Fibroblast of the conjunctiva (primary cell): ENCODE results near the gene GLO1.
"Not testable (repeated sequence)": the region's sequence is repeated elsewhere in the genome, so short reads cannot be mapped to it uniquely, and the experiment has no call there.

Experiments
- DNase-seq: peaks from one replicate; pipeline ENCODE4 v3.0.0-alpha.2; 2010; ENCODE audit warnings: low read depth

The GLO1 gene

DNA sequence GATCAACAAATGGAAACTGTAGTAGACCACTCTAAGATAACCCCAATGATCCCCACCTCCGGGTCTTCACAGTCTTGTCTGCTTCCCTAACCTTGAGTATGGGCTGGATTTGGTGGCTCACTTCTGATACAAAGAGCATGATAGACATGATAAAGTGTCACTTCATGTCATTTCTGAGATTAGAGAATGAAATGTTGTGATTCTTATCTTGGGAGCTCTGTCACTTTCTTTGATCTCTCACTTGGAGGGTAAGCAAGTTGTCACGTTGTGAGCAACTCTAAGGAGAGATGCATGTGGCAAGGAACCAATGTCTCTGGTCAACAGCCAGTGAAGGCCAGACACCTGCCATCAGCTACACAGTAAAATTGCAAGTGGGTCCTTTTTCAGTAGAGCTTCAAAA, 3.0 kb upstream of the GLO1 start:
- DNase-seq, result no peak

DNA sequence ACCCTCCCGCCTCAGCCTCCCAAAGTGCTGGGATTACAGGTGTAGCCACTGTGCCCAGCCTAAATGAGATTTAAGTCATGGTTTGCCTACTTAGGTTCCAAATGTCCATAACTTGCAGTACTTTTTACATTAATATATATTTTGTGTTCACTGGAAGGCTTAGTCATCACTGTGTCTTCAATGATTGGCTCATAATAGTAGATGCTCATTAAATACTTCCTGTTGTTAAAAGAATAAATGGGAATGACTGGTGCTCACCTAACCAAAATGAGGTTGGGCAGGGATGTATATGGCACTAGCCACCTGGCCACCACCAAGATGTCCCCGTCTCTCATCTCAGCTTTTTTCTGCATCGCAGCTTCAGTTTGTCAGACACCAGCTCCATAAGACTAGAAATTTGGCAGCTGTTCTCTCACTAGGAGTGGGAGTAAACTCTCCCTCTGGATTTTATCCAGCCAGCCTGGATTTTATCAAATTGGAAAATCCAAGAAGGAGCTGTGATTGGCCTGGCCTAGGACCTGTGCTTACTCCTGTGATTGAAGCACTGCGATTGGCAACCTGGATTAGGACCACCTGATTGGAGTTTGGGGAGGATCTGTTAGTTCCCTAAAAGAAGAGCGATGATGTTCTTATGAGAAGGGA, 1.1 kb upstream of the GLO1 start:
- DNase-seq, result no peak

DNA sequence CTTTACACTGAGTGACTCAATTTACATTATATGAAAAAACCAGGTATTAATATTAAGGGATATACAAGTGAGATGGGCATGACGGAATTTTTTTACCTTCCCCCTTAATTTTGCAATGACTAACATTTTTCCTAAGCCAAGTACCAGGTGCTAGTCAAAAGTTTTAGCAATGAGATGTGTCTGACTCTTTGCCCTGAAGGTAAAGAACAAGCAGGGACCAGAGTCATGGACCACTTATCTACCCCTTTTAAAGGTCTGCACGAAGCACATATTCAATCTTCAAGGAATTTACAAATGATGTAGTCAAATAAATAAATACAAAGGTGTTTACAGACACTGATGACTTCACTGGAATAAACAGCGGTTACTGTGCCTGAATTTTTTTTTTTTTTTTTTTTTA, 1.4 kb downstream of the GLO1 start:
- DNase-seq, result no peak

DNA sequence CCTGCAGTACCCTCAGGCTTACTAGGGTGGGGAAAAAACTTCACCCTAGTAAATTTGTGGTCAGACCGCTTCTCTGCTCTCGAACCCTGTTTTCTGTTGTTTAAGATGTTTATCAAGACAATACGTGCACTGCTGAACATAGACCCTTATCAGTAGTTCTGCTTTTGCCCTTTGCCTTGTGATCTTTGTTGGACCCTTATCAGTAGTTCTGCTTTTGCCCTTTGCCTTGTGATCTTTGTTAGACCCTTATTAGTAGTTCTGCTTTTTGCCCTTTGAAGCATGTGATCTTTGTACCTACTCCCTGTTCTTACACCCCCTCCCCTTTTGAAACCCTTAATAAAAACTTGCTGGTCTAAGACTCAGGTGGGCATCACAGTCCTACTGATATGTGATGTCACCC, 3.2 kb downstream of the GLO1 start:
- DNase-seq, result not testable (repeated sequence)

DNA sequence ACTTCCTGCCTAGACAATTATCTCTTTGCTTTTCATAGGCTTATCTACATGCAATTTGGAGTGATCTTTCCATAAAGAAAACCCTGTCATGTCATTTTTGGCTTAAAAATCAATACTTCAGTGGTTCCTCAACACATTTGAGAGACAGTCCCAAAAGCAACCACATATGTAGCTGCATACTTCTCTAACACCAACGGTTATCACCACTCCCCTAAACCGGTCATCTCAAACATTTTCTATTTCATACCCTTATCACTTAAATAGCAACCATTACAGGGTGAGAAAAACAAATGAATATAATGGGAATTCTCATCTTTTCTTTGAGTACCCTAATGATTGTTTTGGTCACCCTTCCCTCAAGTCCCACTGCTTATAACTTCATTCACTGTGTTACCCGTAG, 5.1 kb downstream of the GLO1 start:
- DNase-seq, result no peak

DNA sequence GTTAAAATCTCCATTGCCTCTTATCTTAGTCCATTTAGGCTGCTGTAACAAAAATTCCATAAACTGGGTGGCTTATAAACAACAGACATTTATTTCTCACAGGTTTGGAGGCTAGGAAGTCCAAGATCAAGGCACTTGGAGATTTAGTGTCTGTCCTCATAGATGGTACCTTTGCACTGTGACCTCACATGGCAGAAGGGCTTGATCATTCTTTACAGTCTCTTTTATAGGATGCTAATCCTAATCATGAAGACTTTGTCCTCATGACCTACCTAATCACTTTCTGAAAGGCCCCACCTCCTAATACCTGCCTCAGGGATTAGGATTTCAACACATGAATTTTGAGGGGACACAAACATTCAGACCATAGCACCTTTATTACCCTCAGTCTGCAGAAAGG, 6.6 kb downstream of the GLO1 start:
- DNase-seq, result no peak

DNA sequence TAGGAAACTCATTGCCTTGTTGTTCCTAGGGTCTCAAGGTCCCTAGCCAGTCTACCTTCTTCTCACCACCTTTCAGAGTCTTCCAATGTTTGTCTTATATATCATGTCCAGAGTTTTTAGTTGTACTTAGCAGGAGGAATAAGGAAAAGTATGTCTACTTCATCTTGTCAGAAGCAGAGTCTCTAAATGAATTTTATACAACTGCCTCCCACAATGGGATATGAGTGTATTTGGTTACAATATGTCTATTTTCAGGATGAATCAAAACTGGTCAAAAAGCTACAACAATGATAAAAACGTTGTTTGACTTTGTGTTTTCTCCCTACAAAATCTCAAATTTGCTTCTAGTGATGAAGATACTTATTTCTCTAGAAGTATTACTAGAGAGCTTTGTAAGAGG, 7.0 kb downstream of the GLO1 start:
- DNase-seq, result no peak

DNA sequence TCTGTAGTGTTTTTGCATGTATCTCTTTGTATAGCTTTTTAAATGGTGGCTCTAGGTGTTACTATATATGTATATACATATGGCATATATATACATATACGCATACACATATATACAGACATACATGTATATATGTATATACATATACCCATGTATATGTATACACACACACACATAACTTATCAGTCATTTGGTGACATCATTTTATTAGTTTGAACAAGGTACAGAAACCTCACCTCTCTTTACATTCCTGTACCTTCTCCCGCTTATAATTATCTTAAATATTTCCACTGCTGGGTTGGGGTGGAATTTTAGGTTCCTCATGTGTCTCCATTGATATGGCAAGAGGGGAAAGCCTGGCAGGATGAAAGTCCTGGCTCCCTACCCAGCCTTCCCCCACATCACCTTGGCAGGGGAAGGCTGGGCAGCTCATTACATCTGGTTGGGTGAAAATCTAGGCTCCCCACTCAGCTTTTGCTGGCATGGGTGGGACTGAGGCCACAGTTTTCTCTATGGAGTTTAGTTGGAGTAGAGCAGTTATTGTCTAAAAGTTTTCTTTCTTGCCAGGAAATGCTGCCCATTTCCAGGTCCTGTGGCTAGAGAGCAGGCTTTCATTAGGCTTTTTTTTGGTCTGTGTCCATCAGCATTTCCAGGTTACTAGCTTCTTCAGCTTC, 7.6 kb downstream of the GLO1 start:
- DNase-seq, result no peak

DNA sequence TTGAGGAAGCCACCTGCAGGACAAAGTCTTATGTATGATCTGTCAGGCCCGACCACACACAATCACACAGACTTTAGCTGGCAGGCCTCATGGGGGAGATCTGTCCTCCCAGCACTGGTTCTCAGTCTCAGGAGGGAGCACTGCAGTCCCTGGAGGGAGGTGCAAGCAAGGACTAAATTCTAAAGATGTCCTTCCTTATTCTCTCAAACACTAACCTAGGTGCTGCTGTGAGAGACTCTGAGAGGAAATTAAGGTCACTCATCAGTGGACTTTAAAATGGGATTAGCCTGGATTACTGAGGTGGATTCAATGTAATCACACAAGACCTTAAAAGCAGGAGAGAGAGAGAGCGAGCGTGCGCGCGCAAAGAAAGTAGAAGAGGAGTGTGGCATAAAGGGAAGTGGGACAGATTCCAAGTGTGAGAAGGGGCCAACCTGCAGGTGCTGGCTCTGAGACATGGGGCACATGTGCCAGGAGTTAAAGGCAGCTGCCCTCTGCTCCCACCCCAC, 14.3 kb downstream of the GLO1 start:
- no peak for DNase-seq

DNA sequence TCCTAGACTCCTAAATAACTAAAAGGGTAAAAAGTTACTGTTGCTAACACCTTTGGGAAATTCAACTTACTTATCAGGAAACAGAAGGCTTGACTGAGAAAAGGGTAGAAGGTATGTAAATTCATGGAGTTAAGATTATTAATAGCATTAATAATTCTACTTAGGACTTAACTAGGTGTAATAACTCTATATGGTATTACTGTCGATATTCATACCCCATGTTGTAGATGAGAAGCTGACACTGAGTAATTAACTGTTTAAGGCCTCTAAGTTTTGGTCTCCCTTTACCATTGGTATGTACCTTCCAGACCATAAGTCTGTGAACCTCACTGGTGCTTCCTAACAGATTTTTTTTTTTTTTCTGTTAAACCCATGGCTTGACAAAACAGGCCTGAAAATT, 15.4 kb downstream of the GLO1 start:
- DNase-seq, result no peak

DNA sequence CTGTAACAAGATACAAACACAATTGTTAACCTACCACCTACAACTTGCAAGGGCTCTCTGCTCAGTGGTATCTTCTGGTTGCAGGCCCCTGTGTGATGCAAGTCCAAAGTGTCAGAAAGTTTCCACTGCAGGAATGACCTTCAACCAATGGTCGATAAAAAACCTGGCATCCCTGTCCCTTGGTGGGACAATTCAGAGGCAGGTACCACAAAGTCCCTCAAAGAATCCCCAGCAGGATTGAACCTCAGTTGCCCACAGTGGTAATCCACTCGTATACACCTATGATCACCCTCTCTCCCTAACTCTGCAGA, 15.9 kb downstream of the GLO1 start:
- no peak for DNase-seq

DNA sequence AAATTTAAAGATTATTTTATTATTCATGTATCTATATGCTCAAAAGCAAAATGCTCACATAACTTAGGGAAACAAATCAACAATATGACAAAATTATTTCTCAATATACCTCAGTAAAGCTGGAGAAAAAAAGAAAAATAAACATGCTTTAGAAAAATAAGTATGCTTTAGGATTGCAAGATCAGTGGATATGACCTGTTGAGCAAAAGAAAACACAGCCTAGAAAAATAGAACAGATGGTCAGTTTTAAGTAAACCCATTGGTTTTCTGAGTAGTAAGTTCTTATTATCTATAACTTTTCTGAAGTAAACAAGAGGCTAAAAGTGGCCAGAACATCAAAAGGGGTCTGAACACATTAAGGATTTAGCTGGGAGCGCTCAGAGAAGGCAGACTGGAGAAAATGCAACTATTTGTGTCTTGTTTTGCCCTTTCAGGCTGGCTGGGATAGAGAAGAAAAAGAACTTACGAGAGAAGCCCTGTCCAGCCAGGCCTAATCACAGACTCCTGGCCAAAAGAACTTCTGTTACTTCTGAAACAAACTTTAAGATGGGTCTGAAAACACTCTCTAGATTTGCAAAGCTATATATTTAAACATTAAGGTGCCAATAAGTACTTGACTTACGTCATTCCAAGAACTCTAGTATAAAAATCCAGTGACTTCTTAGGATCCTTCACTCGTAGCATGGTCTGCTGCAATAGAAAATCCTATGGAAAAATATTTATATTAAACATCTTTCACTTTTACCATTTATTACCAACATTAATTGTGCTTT, 16.5 kb downstream of the GLO1 start:
- no peak for DNase-seq

DNA sequence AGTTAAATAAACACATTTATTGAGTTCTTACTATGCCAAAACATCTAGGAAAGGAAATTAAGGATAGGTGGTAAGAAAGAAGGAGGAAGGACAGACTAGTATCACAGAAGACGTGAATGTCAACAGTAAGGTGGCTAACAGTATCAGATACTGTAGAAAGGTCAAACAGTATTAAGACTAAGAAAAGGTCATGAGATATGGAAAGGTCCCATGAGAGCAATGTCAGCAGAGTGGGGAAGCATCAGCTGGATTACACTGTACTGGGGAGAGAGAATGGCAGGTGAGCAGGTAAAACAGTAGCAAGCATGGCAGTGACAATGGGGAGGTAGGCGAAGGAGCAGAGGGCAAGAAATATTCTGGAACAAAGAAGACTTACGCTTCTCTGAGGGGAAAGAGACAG, 18.0 kb downstream of the GLO1 start:
- no peak for DNase-seq

DNA sequence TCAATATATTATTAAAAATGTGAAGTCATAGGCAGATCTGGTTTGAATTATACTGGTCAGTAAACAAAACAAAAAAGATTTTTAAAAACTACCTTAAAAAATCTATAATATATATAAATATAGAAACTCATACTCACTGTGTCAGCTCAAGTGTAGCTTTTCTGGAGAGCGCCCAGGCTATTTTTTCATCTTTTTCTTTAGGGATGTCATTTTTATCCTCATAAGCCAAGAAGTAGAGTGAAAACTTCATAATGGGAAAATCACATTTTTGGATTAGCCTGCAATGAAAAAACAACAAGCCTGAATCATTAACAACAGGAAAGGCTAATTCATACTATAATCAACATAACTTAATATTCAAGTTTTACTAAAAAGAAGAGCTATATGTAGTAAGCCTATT, 18.7 kb downstream of the GLO1 start:
- DNase-seq, result no peak

DNA sequence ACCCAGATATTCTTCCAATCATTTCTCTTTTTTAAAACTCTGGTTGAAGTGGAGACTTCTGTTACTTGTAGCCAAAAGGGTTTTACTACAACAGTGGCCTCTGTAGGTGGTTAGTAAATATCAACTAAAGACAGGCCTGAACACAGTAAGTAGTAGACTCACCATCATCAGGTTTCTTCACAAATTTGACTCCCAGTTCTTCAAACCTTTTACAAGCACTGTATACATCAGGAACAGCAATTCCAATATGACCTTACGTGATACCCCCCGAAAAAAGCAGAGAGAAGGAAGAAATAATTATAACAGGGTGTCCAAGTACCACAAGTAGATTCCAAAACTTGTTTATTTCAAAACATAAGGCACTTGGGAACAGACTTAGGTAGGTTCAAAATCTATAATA, 21.1 kb downstream of the GLO1 start:
- DNase-seq, result no peak

DNA sequence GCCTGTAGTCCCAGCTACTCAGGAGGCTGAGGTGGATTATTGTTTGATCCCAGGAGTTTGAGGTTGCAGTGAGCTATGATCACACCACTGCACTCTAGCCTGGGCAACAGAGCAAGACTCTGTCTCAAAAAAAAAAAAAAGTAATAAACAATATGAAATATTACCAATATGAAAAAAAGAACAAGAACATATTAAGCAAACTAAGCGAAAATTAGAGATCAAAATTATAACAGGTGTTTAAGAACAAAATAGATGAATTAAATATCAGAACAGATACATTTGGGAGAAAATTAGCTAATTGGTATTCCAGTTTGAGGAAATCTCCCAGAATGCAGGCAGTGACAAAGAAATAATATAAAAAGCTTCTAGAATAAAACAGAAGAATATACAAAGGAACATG, 23.3 kb downstream of the GLO1 start:
- no peak for DNase-seq

DNA sequence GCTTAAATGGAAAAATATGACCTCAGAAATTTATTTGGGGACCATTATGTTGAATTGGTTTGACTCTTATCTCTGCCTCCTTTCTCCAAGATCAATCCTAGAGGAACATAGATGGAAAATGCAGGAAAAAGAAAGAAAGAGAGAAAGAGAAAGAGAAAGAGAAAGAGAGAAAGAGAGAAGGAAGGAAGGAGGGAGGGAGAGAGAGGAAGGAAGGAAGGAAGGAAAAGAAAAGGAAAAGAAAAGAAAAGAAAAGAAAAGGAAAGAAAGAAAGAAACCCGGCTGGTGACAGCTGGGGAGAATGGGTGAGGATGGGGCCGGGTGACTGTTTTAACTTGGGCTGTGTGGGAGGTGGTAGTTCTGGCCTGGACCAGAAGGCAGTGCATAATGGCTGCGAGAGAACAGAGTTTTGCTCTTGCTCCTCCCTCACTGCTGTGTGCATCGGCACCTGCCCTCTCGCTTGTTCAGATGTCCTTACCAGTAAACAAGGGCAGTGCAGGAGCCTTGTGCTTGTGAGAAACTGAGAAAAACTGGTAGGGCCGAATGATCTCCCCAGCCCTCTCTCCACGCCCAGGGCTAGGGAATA, 24.7 kb downstream of the GLO1 start:
- no peak for DNase-seq

DNA sequence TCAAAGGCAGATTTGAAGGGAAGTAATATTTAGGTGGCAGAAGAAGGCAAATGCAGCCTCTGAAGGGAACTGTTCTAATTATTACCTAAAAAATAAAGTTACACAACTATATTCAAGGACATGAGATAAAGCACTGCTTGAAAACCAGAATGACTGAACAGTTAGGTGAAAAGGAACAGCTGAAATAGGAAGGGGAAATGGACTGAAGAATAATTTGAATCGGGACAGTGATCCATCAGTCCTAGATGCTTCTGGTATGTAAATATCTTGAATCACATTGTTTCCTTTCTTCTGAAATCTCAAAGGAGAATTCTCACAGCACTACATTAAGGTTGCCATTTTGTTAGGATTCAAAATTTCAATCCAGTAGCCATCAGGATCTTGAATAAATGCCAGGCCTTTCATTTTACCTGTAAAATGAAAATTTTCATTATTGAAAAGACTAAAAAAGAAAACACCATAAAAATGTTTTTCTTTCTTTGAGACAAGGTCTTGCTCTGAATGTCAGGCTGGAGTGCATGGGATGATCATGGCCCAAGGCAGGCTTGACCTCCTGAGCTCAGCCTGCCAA, 25.9 kb downstream of the GLO1 start:
- DNase-seq, result no peak

DNA sequence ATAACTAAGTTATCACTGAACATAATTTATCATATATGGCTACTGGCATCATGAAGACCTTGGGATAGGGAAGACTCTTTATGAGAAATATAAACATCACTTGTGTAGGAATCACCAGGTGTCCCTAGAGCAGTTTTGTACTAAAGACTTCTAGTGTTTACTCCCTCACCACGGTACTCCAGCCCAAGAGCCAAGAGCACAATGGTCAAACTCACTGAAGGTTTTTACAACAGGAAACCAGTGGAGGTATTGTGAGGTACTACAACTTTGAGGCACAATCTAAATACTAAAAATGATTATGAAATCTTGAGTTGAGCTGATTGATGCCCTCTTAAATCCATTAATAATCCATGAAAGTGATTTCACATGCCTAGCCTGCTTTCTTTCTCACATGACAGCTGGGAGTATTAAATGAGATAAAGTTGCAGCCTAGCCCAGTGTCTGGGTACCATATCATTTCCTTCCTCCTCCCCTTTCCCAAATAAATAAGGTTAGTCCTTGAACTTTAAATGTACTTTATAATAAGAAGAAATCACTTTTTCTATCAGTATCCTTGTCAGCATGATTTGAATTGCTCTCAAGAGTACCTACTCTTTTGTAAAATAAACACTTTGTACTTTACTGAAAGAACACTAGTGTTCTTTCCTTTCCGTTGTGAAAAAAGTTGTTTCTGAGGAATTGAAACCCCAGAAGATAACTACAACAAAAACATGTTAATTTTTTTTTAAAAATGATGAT, 26.5 kb downstream of the GLO1 start:
- no peak for DNase-seq

DNA sequence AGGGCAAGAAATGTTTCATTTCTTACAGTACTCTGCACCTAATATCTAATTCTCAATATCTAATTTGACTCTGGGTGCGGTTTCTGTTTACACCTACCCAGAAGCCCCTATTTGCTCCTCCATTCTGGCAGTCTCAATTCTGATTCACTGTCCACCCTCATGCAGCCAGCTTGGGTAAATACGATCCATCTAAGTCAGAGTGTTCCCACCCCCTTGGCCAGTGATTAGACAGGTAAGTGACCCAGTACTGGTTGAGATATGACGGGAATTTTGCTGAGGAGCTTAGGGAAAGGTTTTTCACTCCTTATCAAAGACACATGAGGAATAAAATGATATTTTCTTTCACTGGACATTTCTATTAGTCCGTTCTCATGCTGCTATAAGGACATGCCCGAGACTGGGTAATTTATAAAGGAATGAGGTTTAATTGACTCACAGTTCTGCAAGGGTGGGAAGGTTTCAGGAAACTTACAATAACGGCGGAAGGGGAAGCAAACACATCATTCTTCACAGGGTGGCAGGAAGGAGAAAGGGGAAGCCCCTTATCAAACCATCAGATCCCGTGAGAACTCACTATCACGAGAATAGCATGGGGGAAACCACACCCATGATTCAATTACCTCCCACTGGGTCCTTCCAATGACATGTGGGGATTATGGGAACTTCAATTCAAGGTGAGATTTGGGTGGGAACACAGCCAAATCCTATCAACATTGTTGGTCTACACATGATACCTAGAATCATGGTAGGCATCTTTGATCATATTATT, 29.4 kb downstream of the GLO1 start:
- DNase-seq, result no peak

DNA sequence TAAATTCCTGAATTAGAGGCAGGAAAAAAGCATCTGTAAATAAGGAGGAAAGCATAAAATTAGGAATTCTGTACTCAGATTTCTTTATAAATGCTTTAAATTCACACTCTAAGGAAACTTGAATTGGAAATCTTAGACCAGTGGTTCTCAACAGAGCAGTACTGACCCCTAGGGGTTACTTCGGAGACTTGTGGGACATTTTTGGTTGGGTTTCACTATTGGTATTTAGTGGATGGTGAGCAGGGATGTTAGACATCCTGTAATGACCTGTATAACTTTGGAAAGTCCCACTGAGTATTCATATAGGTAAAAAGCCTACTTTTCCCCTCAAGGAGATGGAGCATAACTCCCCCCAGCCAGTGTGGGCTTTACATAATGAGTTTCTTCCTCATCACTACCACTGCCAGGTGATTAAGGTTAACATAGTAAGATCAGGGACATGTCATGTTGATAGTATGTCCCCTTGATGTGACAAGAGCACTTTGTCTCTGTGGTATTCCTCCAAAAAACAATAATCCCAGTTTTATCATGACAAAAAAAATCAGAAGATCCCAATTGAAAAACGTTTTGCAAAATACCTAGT, 31.0 kb downstream of the GLO1 start:
- DNase-seq, result peak; percentile 49
